NCI-H460 (cell line): ENCODE data around the gene ZRANB3. TPM values are rescaled to one million over a fixed set of nuclear protein-coding genes. Genes with fewer than 3 reads are reported as not detected.
"Not testable (repeated sequence)": the region's sequence is repeated elsewhere in the genome, so short reads cannot be mapped to it uniquely, and the experiment has no call there.

Experiments
- DNase-seq: peaks from one replicate; pipeline ENCODE4 v3.0.0-alpha.2; 2016; ENCODE audit warnings: low read depth; ENCODE audit errors: extremely low read depth
- total RNA-seq: library from RNA; depleted of rRNA; stranded (reverse); fragments of >200 nt; shearing (Covaris generic); gene quantifications from 2 replicates; pipeline ENCODE4 v1.2.3, GENCODE V29; 2014

The ZRANB3 gene
- total RNA-seq, 1 experiment from 2014 or later: 18.2 TPM

GRCh38 chr2:135149251-135149650 lies 381.8 kb downstream of the ZRANB3 start:
- DNase-seq: no peak

- no peak for DNase-seq
Observed at GRCh38 chr2:135144343-135144742, 386.7 kb downstream of the ZRANB3 start.

GRCh38 chr2:135142323-135142722 lies 388.7 kb downstream of the ZRANB3 start:
- no peak for DNase-seq

- DNase-seq: no peak
Observed at GRCh38 chr2:135140606-135141005, 390.4 kb downstream of the ZRANB3 start.

- DNase-seq: no peak
Observed at GRCh38 chr2:135132314-135132713, 398.7 kb downstream of the ZRANB3 start.

GRCh38 chr2:135130751-135131150 lies 400.3 kb downstream of the ZRANB3 start:
- no peak for DNase-seq

GRCh38 chr2:135125940-135126339 lies 405.1 kb downstream of the ZRANB3 start:
- no peak for DNase-seq

- peak; percentile 2 for DNase-seq
Observed at GRCh38 chr2:135124924-135125886, 405.8 kb downstream of the ZRANB3 start.

- DNase-seq: not testable (repeated sequence)
Observed at GRCh38 chr2:135121658-135122039, 409.4 kb downstream of the ZRANB3 start.

GRCh38 chr2:135121016-135121657 lies 409.9 kb downstream of the ZRANB3 start:
- no peak for DNase-seq

- no peak for DNase-seq
Observed at GRCh38 chr2:135119582-135119981, 411.4 kb downstream of the ZRANB3 start.

- no peak for DNase-seq
Observed at GRCh38 chr2:135113322-135113721, 417.7 kb downstream of the ZRANB3 start.

- DNase-seq: not testable (repeated sequence)
Observed at GRCh38 chr2:135105513-135106316, 425.3 kb downstream of the ZRANB3 start.

- DNase-seq: no peak
Observed at GRCh38 chr2:135103843-135104242, 427.2 kb downstream of the ZRANB3 start.

- DNase-seq: no peak
Observed at GRCh38 chr2:135099802-135100483, 431.1 kb downstream of the ZRANB3 start.

GRCh38 chr2:135097532-135098231 lies 433.3 kb downstream of the ZRANB3 start:
- no peak for DNase-seq

GRCh38 chr2:135096665-135097446 lies 434.2 kb downstream of the ZRANB3 start:
- no peak for DNase-seq

- no peak for DNase-seq
Observed at GRCh38 chr2:135095591-135095990, 435.4 kb downstream of the ZRANB3 start.

- no peak for DNase-seq
Observed at GRCh38 chr2:135094508-135094907, 436.5 kb downstream of the ZRANB3 start.
